Naive B cell (primary cell): ENCODE measurements around the gene CUL4B. TPM values are rescaled to one million over a fixed set of nuclear protein-coding genes. Genes with fewer than 3 reads are reported as not detected.
A peak's percentile ranks its signal among the peaks of the same experiment; 100 is the strongest.
"Not testable (repeated sequence)": the region's sequence is repeated elsewhere in the genome, so short reads cannot be mapped to it uniquely, and the experiment has no call there.

Experiments
- ATAC-seq, 2 donors: fragments of 150-1000 bp; cut with Tn5 transposase; 2 replicates each; pipeline ENCODE4 v1.10.0; 2021; ENCODE audit warnings: low read depth in 2 of 2, mild to moderate bottlenecking in 2 of 2, moderate library complexity in 2 of 2
- DNase-seq: peaks from one replicate; pipeline ENCODE4 v3.0.0; 2022
- H3K27ac Mint-ChIP-seq, 6 donors: one replicate each; pipeline ENCODE4 v1.8.0; 2020 to 2022; ENCODE audit warnings: mild to moderate bottlenecking in 6 of 6, mixed read lengths in 6 of 6, moderate library complexity in 5 of 6, inconsistent platforms in 2 of 6
- H3K27me3 Mint-ChIP-seq, 3 donors: one replicate each; pipeline ENCODE4 v1.8.0; 2021 to 2022; ENCODE audit warnings: mixed read lengths in 3 of 3, mild to moderate bottlenecking in 1 of 3
- H3K36me3 Mint-ChIP-seq, 2 donors: one replicate each; pipeline ENCODE4 v1.8.0; 2020 to 2022; ENCODE audit warnings: mixed read lengths in 2 of 2, inconsistent platforms in 1 of 2, mild to moderate bottlenecking in 1 of 2
- H3K4me1 Mint-ChIP-seq, 3 donors: one replicate each; pipeline ENCODE4 v1.8.0; 2020 to 2022; ENCODE audit warnings: mixed read lengths in 3 of 3, inconsistent platforms in 1 of 3, mild to moderate bottlenecking in 1 of 3, moderate library complexity in 1 of 3
- H3K4me3 Mint-ChIP-seq, 8 donors: one replicate each; pipeline ENCODE4 v1.8.0; 2020 to 2022; ENCODE audit warnings: mild to moderate bottlenecking in 8 of 8, mixed read lengths in 8 of 8, moderate library complexity in 8 of 8, inconsistent platforms in 2 of 8
- H3K9me3 Mint-ChIP-seq, 7 donors: one replicate each; pipeline ENCODE4 v1.8.0; 2020 to 2022; ENCODE audit warnings: mixed read lengths in 7 of 7, mild to moderate bottlenecking in 5 of 7, inconsistent platforms in 2 of 7, moderate library complexity in 1 of 7
- polyA plus RNA-seq, 6 donors: library from polyadenylated mRNA; unstranded; fragments of 300-500 nt; fragmentation: Illumina TruSeq; gene quantifications; one replicate each; pipeline ENCODE4 v1.2.3, GENCODE V29; 2021; ENCODE audit warnings: low read depth in 6 of 6

The CUL4B gene
- polyA plus RNA-seq, 6 donors from 2014 or later: 20.5 to 26.3 (median 21.9) TPM

GRCh38 chrX:120504569-120504968, 56.2 kb downstream of the CUL4B start:
- no peak overlapping the region for H3K4me3 Mint-ChIP-seq
- no peaks in the 10 kb centered on the region for H3K4me1 Mint-ChIP-seq
- H3K9me3 Mint-ChIP-seq: peaks cover 0 to 2% (median 0%) of the 10 kb centered on the region in 7 donors
- DNase-seq: no peak
- H3K36me3 Mint-ChIP-seq: no peaks in the 10 kb centered on the region
- no peak overlapping the region for H3K27ac Mint-ChIP-seq
- no peaks in the 10 kb centered on the region for H3K27me3 Mint-ChIP-seq
- ATAC-seq: no peak

- peak overlapping the region in 1 of 6 donors; percentile 84 for H3K27ac Mint-ChIP-seq
- ATAC-seq: no peak
- no peak overlapping the region for H3K4me3 Mint-ChIP-seq
- DNase-seq: no peak
- no peaks in the 10 kb centered on the region for H3K36me3 Mint-ChIP-seq
- no peaks in the 10 kb centered on the region for H3K9me3 Mint-ChIP-seq
- H3K4me1 Mint-ChIP-seq: peaks cover 4 to 7% (median 5%) of the 10 kb centered on the region in 3 donors
- no peaks in the 10 kb centered on the region for H3K27me3 Mint-ChIP-seq
These were observed 61.3 kb downstream of the CUL4B start for GRCh38 chrX:120499301-120500072.

GRCh38 chrX:120490119-120490518, 70.6 kb downstream of the CUL4B start:
- not testable (repeated sequence) for H3K27me3 Mint-ChIP-seq, DNase-seq, H3K36me3 Mint-ChIP-seq, H3K27ac Mint-ChIP-seq, H3K9me3 Mint-ChIP-seq, ATAC-seq
- H3K4me3 Mint-ChIP-seq: peak overlapping the region in 1 of 8 donors; percentile 13
- peaks cover 8 to 26% (median 10%) of the 10 kb centered on the region in 3 donors for H3K4me1 Mint-ChIP-seq

GRCh38 chrX:120486786-120487185, 74.0 kb downstream of the CUL4B start:
- ATAC-seq (no peak), DNase-seq (no peak)
- Mint-ChIP-seq H3K4me1 (peaks cover 8 to 27% (median 10%) of the 10 kb centered on the region in 3 donors), H3K9me3 (peaks cover 0 to 5% (median 2%) of the 10 kb centered on the region in 7 donors), H3K36me3 (no peaks in the 10 kb centered on the region), H3K4me3 (peak overlapping the region in 2 of 8 donors; percentile 18 to 45), H3K27ac (no peak overlapping the region), H3K27me3 (peaks cover 0 to 6% (median 0%) of the 10 kb centered on the region in 3 donors)

- Mint-ChIP-seq H3K27me3 (peaks cover 0 to 6% (median 0%) of the 10 kb centered on the region in 3 donors), H3K27ac (peak overlapping the region; percentile 66 to 94 (median 90)), H3K4me3 (peak overlapping the region; percentile 84 to 96 (median 94)), H3K9me3 (peaks cover 0 to 5% (median 2%) of the 10 kb centered on the region in 7 donors), H3K36me3 (no peaks in the 10 kb centered on the region), H3K4me1 (peaks cover 8 to 27% (median 10%) of the 10 kb centered on the region in 3 donors)
- peak; percentile 73 to 78 for ATAC-seq
- DNase-seq: peak; percentile 50
These were observed 74.9 kb downstream of the CUL4B start for GRCh38 chrX:120485638-120486520.

GRCh38 chrX:120485315-120485637, 75.5 kb downstream of the CUL4B start:
- H3K9me3 Mint-ChIP-seq: peaks cover 0 to 5% (median 2%) of the 10 kb centered on the region in 7 donors
- ATAC-seq (no peak), DNase-seq (no peak)
- peak overlapping the region in 5 of 6 donors; percentile 44 to 93 (median 85) for H3K27ac Mint-ChIP-seq
- H3K4me1 Mint-ChIP-seq: peaks cover 8 to 27% (median 10%) of the 10 kb centered on the region in 3 donors
- peak overlapping the region; percentile 84 to 96 (median 94) for H3K4me3 Mint-ChIP-seq
- H3K27me3 Mint-ChIP-seq: peaks cover 0 to 6% (median 0%) of the 10 kb centered on the region in 3 donors
- H3K36me3 Mint-ChIP-seq: no peaks in the 10 kb centered on the region

GRCh38 chrX:120477453-120477852, 83.3 kb downstream of the CUL4B start:
- H3K27me3 Mint-ChIP-seq: peaks cover 0 to 7% (median 0%) of the 10 kb centered on the region in 3 donors
- no peaks in the 10 kb centered on the region for H3K4me1 Mint-ChIP-seq
- H3K9me3 Mint-ChIP-seq: no peaks in the 10 kb centered on the region
- H3K27ac Mint-ChIP-seq: no peak overlapping the region
- H3K36me3 Mint-ChIP-seq: no peaks in the 10 kb centered on the region
- ATAC-seq (no peak), DNase-seq (no peak)
- no peak overlapping the region for H3K4me3 Mint-ChIP-seq

- DNase-seq (no peak), ATAC-seq (no peak)
- Mint-ChIP-seq H3K9me3 (no peaks in the 10 kb centered on the region), H3K4me1 (no peaks in the 10 kb centered on the region), H3K27ac (no peak overlapping the region), H3K36me3 (no peaks in the 10 kb centered on the region), H3K27me3 (peaks cover 0 to 7% (median 0%) of the 10 kb centered on the region in 3 donors), H3K4me3 (no peak overlapping the region)
These were observed 84.0 kb downstream of the CUL4B start for GRCh38 chrX:120476714-120477113.

- not testable (repeated sequence) for H3K36me3 Mint-ChIP-seq, H3K27me3 Mint-ChIP-seq, ATAC-seq, H3K9me3 Mint-ChIP-seq, H3K4me1 Mint-ChIP-seq, H3K27ac Mint-ChIP-seq, DNase-seq
- peak overlapping the region in 1 of 8 donors; percentile 41 for H3K4me3 Mint-ChIP-seq
These were observed 85.3 kb downstream of the CUL4B start for GRCh38 chrX:120475447-120475846.

Other genes with a start within 250 kb of the CUL4B start
- gene TMEM255A, start 249.5 kb downstream of the CUL4B start, polyA plus RNA-seq: under 1 TPM in 3 of 6 donors, not detected in 3; 0.15 to 0.24 (median 0.23) TPM
- not detected for gene ATP1B4, start 198.9 kb downstream of the CUL4B start, polyA plus RNA-seq
- 100 to 1,000 TPM in 1 of 6 donors, 10 to 100 TPM in 5; 72.9 to 142 (median 79.6) TPM for gene LAMP2, start 91.7 kb downstream of the CUL4B start, polyA plus RNA-seq
- gene MCTS1, start 43.1 kb upstream of the CUL4B start, polyA plus RNA-seq: 100 to 1,000 TPM in 2 of 6 donors, 10 to 100 TPM in 4; 73.7 to 106 (median 89.8) TPM
- 10 to 100 TPM in 4 of 6 donors, 1 to 10 TPM in 2; 8.6 to 35.9 (median 12.8) TPM for gene C1GALT1C1, start 69.1 kb upstream of the CUL4B start, polyA plus RNA-seq